DMS79 treated with DMSO at 0.1 percent for 48 hours (cell line): ENCODE data around the gene TSPAN9.

Source experiments
- DNase-seq: peaks from one replicate; lab custom pipeline; 2025; lab: John Stamatoyannopoulos, UW

TSPAN9 gene

GRCh38 chr12:3123729-3124128, 46.5 kb downstream of the TSPAN9 start:
- no peak for DNase-seq

DNA sequence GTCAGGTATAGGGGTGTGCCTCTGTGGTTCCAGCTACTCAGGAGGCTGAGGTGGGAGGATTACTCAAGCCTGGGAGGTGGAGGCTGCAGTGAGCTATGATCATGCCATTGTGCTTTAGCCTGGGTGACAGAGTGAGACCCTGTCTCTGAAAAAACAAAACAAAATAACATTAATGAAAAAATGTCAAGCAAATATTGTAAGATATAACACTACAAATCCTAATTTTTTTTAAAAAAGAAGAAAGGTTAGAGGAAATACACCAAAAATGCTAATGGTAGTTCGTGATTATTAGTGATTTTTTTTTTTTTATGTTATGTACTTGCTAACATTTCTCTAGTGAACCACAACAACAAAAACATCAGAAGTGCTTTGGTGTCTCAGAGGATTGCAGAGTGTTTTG, 47.7 kb downstream of the TSPAN9 start:
- no peak for DNase-seq

- no peak for DNase-seq
These were observed 48.5 kb downstream of the TSPAN9 start for GRCh38 chr12:3125674-3126073.

GRCh38 chr12:3127832-3128231, 50.7 kb downstream of the TSPAN9 start:
- no peak for DNase-seq

GRCh38 chr12:3128498-3129293, 51.5 kb downstream of the TSPAN9 start:
- no peak for DNase-seq

- no peak for DNase-seq
These were observed 52.3 kb downstream of the TSPAN9 start for GRCh38 chr12:3129301-3130056.

DNA sequence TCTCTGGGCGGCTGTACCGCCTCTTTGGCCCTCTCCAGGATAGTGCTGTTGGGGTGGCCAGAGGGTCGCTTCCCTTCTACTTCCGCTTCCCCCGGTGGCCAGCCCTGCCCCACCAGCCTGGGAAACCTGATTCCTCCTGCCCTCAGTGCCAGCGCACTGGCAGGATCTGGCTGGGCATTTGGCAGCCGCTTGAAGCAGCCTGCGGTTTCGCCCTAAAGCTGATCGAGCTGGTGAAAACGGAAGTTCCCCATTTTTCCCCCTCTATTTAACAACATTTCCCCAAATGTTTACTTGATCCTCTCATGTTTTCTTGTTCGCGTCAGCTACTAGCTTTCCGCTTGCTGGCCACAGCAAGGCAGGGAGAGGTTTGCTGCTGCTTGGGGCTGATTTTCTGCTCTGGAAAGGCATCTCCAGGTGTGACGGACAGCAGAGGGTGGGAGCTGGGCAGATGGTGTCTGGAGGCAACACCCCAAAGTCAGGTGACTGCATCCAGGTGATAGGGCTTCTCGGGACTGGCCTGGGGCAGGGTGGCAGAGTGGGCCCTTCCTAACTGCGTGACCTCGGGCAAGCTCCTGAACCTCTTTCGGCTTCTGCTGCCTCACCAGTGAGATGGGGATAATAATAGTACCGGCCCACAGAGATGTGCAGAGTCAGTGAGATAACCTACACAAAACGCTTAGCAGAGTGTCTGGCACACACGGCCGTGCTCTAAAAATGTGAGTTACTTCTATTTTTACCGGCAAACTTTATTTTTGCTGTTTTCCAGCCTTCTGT, 53.1 kb downstream of the TSPAN9 start:
- DNase-seq: peak; percentile 67

- DNase-seq: no peak
These were observed 54.0 kb downstream of the TSPAN9 start for GRCh38 chr12:3131129-3131528.

- no peak for DNase-seq
These were observed 55.6 kb downstream of the TSPAN9 start for GRCh38 chr12:3132636-3133404.

- no peak for DNase-seq
These were observed 56.2 kb downstream of the TSPAN9 start for GRCh38 chr12:3133405-3133783.

- DNase-seq: no peak
These were observed 56.9 kb downstream of the TSPAN9 start for GRCh38 chr12:3134126-3134525.

DNA sequence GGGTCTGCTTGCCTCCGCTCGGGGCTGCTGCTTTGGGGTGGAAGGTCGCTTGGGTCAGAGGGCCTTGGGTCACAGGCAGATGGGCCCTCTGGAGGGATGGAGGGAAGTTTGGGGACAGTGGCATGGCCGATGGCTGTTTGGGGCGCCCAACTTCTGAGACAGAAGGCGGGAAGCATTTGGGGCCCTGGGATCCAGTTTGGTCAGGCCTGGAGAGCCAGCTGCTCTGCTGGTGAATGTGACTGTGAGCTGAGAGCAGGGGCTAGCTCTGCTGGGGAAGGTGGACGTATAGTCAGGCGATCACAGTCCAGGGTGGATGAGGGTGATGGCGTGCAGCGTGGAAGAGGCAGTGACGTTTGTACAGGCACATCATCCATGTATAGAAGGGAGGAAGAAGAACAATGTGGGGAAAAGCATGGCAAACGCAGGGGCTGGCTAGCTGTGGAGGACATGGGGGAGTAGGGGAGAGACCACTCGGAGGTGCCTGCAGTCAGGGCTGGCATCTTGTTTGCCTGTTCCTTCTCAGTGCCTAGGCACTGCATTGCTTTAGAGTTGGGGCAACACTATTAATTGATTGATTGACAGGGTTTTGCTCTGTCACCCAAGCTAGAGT, 57.5 kb downstream of the TSPAN9 start:
- no peak for DNase-seq

DNA sequence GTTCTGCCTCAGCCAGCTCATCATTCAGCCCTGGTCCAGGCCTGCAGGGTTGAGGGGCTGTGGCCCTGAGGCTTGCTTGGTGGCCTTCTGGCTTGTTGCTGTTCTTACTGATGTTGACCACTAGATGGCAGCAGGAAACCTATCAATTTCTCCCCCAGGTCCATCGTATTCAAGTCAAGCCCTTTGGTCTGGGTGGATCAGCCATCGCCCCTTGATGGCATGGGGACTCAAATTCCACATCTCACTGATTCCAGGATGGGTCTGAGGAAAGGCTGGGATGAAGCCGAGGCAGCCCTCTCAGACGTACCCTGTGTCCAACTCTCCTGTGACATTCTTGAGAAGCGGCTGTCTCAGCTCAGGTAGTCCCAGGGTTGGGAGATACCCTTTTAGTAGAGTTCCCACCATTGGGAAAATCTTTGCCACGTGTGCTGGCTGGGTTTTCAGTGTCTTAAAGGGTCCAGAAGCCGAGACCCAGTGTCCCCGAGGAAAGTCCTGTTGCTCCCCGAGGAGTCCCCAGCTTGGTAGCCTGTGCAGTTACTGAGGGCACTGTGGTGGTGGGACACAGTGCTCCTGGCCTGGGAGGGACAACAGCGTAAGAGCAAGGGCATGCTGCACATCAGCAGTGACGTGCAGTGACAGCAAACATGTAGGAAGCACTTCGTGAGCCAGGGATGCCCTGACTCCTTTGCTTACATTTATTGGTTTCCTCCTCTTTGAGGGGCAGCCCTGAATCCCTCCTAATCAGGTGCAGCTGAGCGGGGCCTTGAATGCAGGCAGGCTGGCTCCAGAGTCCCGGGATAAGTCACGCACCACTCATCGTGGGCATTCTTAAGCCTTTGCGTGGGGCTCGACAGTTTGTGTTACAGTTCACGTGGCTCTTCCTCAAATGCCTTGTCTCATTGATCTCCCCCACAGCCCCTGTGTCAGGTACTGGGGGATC, 58.6 kb downstream of the TSPAN9 start:
- peak; percentile 79 for DNase-seq

- no peak for DNase-seq
These were observed 59.6 kb downstream of the TSPAN9 start for GRCh38 chr12:3136641-3137267.

DNA sequence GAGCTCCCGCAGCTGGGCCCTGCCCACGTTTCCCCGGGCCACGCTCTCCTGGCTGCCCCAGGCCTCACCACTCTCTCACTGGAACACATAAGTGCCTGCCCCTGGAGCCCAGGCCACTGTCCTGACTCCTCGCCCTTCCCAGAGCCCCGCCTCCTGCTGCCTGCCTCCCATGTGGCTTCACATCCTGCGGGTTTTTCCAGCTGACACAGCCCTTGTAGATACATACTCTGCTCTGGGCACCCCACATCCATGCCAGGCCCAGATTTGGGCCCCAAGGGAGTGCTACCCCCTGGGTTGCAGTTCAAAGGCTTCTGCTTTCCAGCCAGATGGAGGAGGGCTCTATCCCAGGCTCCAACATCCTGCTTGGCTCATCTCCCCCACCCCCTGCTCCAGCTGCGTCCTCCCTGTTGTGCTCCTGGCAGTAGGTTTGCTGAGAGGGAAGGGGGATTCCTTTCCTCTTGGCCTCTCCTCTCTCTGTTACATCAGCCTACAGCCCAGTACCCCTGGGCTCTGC, 60.1 kb downstream of the TSPAN9 start:
- no peak for DNase-seq

DNA sequence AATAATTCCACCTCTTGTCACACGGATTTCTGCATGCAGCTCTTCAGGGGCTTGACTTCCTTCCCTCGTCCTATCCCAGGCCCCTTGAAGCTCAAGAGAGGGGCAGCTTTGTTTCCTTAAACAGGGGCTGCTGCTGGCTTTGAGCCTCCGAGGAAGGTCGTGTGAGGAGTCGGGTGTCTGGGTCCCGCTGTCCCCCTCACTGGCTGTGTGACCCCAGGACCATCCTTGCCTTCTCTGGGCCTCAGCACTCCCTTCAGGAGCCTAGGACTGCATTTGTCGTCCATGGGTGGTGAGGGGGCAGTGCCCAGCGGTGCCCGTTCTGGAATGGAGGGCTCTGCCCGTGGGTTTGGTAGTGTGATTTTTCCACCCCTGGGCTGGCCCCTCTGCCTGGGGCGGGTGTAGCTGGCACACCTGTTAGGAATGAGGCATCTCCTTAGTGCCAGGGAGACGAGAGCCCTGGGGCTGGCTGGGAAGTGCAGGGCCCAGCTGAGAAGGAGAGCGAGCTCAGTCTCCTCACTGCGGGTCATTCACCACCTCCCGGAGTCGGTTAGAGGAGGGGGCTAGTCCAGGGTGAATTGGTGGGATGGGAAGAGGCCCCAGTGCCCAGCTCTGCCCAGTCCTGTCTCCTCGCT, 60.8 kb downstream of the TSPAN9 start:
- no peak for DNase-seq

- DNase-seq: peak; percentile 60
These were observed 61.8 kb downstream of the TSPAN9 start for GRCh38 chr12:3138941-3139511.

DNA sequence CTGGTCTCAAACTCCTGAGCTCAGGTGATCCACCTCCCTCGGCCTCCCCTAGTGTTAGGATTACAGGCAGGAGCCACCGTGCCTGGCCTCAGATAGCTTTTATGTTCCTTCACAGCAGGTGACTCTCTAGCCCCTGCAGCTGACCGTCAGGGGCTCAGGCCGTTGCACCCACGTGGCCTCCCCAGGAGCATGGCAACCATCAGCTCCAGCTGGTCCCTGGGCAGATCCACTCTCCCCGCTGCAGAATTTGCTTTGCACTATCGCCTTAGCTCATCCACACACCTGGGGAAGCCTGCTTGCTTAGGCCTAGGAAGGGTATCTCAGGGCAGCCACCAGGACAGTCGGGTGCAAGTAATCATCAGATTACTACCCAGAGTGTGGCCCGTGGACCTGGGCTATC, 62.6 kb downstream of the TSPAN9 start:
- no peak for DNase-seq

DNA sequence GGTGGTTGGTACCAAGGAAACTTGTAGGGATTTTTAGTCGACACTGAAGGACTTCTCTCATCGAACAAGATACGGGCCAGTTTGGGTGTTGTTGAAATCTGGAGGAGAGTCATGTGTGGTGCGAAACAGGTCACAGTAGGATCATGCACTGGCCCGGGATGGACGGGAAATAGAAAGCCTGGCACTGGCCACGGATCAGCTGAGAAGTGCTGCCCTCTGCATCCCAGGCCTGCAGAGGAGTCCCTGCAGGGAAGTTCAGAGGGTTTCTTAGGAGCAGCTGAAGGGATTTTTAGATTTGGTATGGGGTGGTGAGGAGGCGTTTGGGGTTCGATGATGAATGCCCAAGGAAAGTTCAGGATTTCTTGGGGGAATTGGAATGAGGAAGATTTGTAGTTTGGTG, 63.1 kb downstream of the TSPAN9 start:
- DNase-seq: no peak
